Measurements from ENCODE around the gene MEF2A. TPM values are rescaled to one million over a fixed set of nuclear protein-coding genes. Genes with fewer than 3 reads are reported as not detected.
A peak's percentile ranks its signal among the peaks of the same experiment; 100 is the strongest.

MEF2A gene
- total and polyA plus RNA-seq, 2 donors (not counting 1 experiment from before 2014, with no cell fraction given), result 44.0 to 102 TPM

- peaks cover 33 to 42% of the 10 kb centered on the region in 2 donors for H3K4me1 ChIP-seq (ENCODE audit: control insufficient read depth in 2 of 2, insufficient read depth in 2 of 2, low read length in 2 of 2)
- peaks cover 3% of the 10 kb centered on the region for H3K9me3 Mint-ChIP-seq (ENCODE audit: insufficient read depth)
- peaks cover 2 to 5% of the 10 kb centered on the region in 2 experiments for H3K36me3 ChIP-seq (replicated peaks in 1 of 2; ENCODE audit: control extremely low read depth in 1 of 2, control insufficient read depth in 1 of 2, extremely low read depth in 1 of 2, insufficient read depth in 2 of 2, low read length in 1 of 2)
- no peak overlapping the region for H3K4me3 ChIP-seq (ENCODE audit: control extremely low read depth in 1 of 5, extremely low read depth in 1 of 5, insufficient read depth in 1 of 5, low read depth in 2 of 5, low read length in 4 of 5)
- peaks cover 0 to 4% (median 3%) of the 10 kb centered on the region in 3 donors for H3K9me3 ChIP-seq (ENCODE audit: control extremely low read depth in 1 of 3, control insufficient read depth in 2 of 3, insufficient read depth in 1 of 3, low read length in 2 of 3)
- TF ChIP-seq CTCF (IDR thresholded peaks at IDR 0.05) (no peak), EZH2 (IDR thresholded peaks at IDR 0.05; ENCODE audit: borderline replicate concordance, insufficient read depth, low read depth, low read length, poor library complexity, severe bottlenecking) (no peak)
- ChIA-PET POLR2A (no interaction called here), CTCF (interaction anchor here (0.7 kb wide), 1 partner anchor 324 kb away, joined by 4 read pairs; no protein-coding TSS in a partner anchor)
- intact Hi-C loops (cut with micrococcal nuclease), result no loop called here
- no peaks in the 10 kb centered on the region for H3K27me3 ChIP-seq (replicated peaks in 1 of 4; ENCODE audit: control extremely low read depth in 1 of 4, control insufficient read depth in 3 of 4, insufficient read depth in 4 of 4, low read length in 3 of 4)
- H3K27ac Mint-ChIP-seq, result peak overlapping the region; percentile 26
- peaks cover 69% of the 10 kb centered on the region for H3K4me1 Mint-ChIP-seq
- peak overlapping the region in 1 of 2 donors; percentile 27 for H3K27ac ChIP-seq (ENCODE audit: low read length in 2 of 2)
- H4K20me1 ChIP-seq (ENCODE audit: control insufficient read depth, insufficient read depth, low read length, poor library complexity, severe bottlenecking), result peaks cover 9% of the 10 kb centered on the region
- DNase-seq (no peak), ATAC-seq (ENCODE audit: low read depth) (no peak)
- H3K4me3 Mint-ChIP-seq, result no peak overlapping the region
- H3K9ac ChIP-seq (ENCODE audit: low read length), result no peak overlapping the region
- no peak overlapping the region for H2AFZ ChIP-seq (ENCODE audit: insufficient read depth, low read depth, low read length, poor library complexity, severe bottlenecking)
- no peak overlapping the region for H3K4me2 ChIP-seq (replicated peaks; ENCODE audit: low read depth, low read length, poor library complexity, severe bottlenecking)
- peaks cover 94% of the 10 kb centered on the region for H3K79me2 ChIP-seq (ENCODE audit: control insufficient read depth, insufficient read depth, low read length)
- no peaks in the 10 kb centered on the region for H3K27me3 Mint-ChIP-seq
These were observed 62.7 kb downstream of the MEF2A start for GRCh38 chr15:99628374-99629001.

GRCh38 chr15:99630607-99631131, 64.9 kb downstream of the MEF2A start:
- H3K27me3 Mint-ChIP-seq, result no peaks in the 10 kb centered on the region
- H3K4me1 Mint-ChIP-seq, result peaks cover 67% of the 10 kb centered on the region
- peaks cover 33 to 42% of the 10 kb centered on the region in 2 donors for H3K4me1 ChIP-seq (ENCODE audit: control insufficient read depth in 2 of 2, insufficient read depth in 2 of 2, low read length in 2 of 2)
- H3K9me3 Mint-ChIP-seq (ENCODE audit: insufficient read depth), result no peaks in the 10 kb centered on the region
- ChIA-PET CTCF (interaction anchor here (0.9 to 1.2 kb wide), 2 partner anchors 119 to 358 kb away, joined by 3 read pairs; no protein-coding TSS in a partner anchor), POLR2A (interaction anchor here (1.1 kb wide), 1 partner anchor 17 kb away, joined by 3 read pairs; no protein-coding TSS in a partner anchor)
- peak overlapping the region; percentile 78 to 91 for H3K27ac ChIP-seq (ENCODE audit: low read length in 2 of 2)
- peak; percentile 32 for DNase-seq
- ATAC-seq (ENCODE audit: low read depth), result no peak
- peak overlapping the region; percentile 60 for H3K4me2 ChIP-seq (replicated peaks; ENCODE audit: low read depth, low read length, poor library complexity, severe bottlenecking)
- peaks cover 94% of the 10 kb centered on the region for H3K79me2 ChIP-seq (ENCODE audit: control insufficient read depth, insufficient read depth, low read length)
- peak overlapping the region; percentile 43 for H3K9ac ChIP-seq (ENCODE audit: low read length)
- WGBS (ENCODE audit: insufficient coverage), result 71% methylated on average over 5 of the region's 7 CpGs
- H3K9me3 ChIP-seq (ENCODE audit: control extremely low read depth in 1 of 3, control insufficient read depth in 2 of 3, insufficient read depth in 1 of 3, low read length in 2 of 3), result peaks cover 0 to 4% (median 0%) of the 10 kb centered on the region in 3 donors
- intact Hi-C loops (cut with micrococcal nuclease), result loop anchor here (2.0 to 5.0 kb wide), 5 partner anchors 14 to 120 kb away; no protein-coding TSS in a partner anchor
- TF ChIP-seq EZH2 (IDR thresholded peaks at IDR 0.05; ENCODE audit: borderline replicate concordance, insufficient read depth, low read depth, low read length, poor library complexity, severe bottlenecking) (no peak), CTCF (IDR thresholded peaks at IDR 0.05) (no peak)
- H3K4me3 Mint-ChIP-seq, result peak overlapping the region; percentile 80
- H3K27ac Mint-ChIP-seq, result peak overlapping the region; percentile 90
- peak overlapping the region in 2 of 5 experiments; percentile 6 to 32 for H3K4me3 ChIP-seq (ENCODE audit: control extremely low read depth in 1 of 5, extremely low read depth in 1 of 5, insufficient read depth in 1 of 5, low read depth in 2 of 5, low read length in 4 of 5)
- H3K27me3 ChIP-seq (replicated peaks in 1 of 4; ENCODE audit: control extremely low read depth in 1 of 4, control insufficient read depth in 3 of 4, insufficient read depth in 4 of 4, low read length in 3 of 4), result no peaks in the 10 kb centered on the region
- peaks cover 2 to 23% of the 10 kb centered on the region in 2 experiments for H3K36me3 ChIP-seq (replicated peaks in 1 of 2; ENCODE audit: control extremely low read depth in 1 of 2, control insufficient read depth in 1 of 2, extremely low read depth in 1 of 2, insufficient read depth in 2 of 2, low read length in 1 of 2)
- H4K20me1 ChIP-seq (ENCODE audit: control insufficient read depth, insufficient read depth, low read length, poor library complexity, severe bottlenecking), result no peaks in the 10 kb centered on the region
- no peak overlapping the region for H2AFZ ChIP-seq (ENCODE audit: insufficient read depth, low read depth, low read length, poor library complexity, severe bottlenecking)
